MV-4-11 (cell line): Measurements from ENCODE around the gene SCGB1A1.

ENCODE experiments used
- DNase-seq: peaks from one replicate; lab custom pipeline; 2025; lab: John Stamatoyannopoulos, UW

The SCGB1A1 gene

DNA sequence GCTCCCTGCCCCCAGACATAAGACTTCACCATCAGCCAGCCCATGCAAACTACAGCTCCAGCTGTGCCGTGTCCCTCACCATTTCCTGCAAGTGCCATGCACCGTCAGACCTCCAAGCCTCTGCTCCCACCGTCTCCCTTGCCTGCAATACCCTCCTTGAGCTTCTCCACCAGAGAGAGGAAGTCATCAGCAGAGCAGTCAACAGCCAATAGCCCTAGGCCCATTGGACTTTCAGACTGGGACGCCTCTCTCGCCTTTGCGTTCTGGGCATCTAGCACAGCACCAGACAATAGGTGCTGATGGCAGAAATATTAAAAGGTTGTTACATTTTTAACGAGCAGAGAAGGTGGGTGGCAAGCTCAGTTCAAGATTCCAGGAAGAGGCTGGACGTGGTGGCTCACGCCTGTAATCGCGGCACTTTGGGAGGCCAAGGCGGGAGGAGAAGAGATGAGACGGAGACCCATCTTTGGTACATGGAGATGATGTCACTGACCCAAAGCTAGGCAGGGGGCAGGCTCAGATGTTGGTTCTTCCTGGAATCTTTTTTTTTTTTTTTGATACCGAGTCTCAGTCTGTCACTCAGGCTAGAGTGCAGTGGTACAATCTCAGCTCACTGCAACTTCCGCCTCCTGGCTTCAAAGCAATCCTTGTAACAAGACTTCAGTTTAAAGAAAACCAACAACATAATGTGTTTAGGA, 31.9 kb downstream of the SCGB1A1 start:
- DNase-seq: peak; percentile 13

GRCh38 chr11:62451241-62451621, 32.4 kb downstream of the SCGB1A1 start:
- no peak for DNase-seq

DNA sequence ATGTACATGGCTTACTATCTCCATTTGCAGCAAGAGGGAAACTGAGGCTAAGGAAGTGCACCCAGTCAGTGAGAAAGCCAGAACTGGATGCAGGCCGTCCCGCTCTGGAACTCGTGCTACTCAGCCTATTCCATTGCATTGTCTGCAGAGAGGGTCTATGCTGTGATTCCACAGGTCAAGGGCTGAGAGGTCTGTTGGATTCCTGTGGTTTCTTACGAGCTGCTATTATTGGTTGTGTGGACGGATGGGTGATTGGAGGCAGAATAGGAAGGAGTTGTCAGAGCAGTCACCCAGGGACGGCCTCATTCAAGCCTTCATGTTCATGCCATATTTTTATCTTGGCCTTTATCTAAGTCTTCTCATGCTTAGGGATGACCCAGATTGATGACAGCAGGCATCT, 33.4 kb downstream of the SCGB1A1 start:
- no peak for DNase-seq

- no peak for DNase-seq
Observed at GRCh38 chr11:62452839-62453468, 34.1 kb downstream of the SCGB1A1 start.

DNA sequence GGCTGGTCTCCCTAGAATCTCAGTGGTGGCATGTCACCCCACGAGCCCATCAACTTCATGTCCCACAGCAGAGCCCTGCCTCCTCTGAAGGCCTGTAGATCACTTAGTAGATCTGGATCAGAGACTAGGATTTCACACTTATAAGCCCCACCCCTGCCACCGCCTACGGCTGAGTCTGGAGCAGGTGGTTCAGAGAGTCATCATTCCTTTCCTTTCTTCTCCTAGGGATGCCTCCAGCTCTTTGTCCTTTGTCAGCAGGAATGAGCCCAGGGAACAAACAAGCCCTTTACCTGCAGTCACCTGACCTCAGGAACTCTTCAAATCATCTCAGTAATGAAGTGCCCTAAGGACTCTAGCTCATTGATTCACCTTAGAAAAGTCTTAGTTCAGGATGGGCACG, 37.8 kb downstream of the SCGB1A1 start:
- no peak for DNase-seq

DNA sequence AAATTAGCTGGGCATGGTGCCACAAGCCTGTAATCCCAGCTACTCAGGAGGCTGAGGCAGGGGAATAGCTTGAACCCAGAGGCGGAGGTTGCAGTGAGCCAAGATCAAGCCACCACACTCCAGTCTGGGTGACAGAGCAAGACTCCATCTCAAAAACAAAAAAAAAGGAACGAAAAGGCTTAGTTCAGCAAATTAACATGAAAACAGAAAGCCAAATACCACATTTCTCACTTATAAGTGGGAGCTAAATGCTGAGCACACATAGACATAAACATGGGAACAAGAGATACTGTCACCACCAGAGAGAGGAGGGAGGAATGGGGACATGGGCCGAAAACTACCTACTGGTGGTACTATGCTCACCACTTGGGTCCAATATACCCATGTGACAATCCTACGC, 38.6 kb downstream of the SCGB1A1 start:
- no peak for DNase-seq

- DNase-seq: no peak
Observed at GRCh38 chr11:62458212-62459002, 39.6 kb downstream of the SCGB1A1 start.

GRCh38 chr11:62459080-62459479, 40.2 kb downstream of the SCGB1A1 start:
- peak; percentile 21 for DNase-seq

- DNase-seq: no peak
Observed at GRCh38 chr11:62461740-62462507, 43.1 kb downstream of the SCGB1A1 start.

DNA sequence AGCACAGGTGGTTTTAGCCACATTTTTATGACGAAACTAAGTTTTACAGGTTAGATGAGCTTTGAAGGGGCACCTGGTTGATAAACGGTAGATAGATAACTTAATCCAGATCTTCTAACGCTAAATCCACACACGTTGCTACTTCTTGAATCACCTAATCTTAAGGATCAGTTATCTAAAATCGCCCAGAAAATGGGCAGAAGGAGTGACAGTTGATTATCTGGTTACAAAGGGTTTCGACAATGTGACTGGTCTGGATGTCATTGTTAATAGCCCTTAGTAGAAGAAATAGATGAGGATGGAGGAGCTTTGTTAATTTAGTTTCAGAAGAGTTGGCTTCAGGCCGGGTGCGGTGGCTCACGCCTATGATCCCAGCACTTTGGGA, 43.7 kb downstream of the SCGB1A1 start:
- no peak for DNase-seq

- DNase-seq: peak; percentile 43
Observed at GRCh38 chr11:62463121-62463542, 44.3 kb downstream of the SCGB1A1 start.

DNA sequence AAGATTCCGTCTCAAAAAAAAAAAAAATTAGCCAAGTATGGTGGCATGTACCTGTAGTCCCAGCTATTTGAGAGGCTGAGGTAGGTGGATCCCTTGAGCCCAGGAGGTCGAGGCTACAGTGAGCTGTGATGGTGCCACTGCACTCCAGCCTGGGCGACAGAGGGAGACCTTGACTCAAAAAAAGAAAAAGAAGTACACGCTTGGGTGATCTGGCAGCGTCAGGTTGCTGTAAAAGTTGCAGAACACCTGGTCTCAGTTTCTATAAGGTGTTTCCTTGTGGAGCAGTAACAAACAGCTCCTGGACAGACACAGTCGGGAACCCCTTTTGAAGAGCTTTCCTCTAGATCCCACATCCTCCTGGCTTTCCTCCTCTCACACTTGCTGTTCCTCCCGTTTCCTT, 45.8 kb downstream of the SCGB1A1 start:
- no peak for DNase-seq

GRCh38 chr11:62466444-62466843, 47.6 kb downstream of the SCGB1A1 start:
- no peak for DNase-seq

DNA sequence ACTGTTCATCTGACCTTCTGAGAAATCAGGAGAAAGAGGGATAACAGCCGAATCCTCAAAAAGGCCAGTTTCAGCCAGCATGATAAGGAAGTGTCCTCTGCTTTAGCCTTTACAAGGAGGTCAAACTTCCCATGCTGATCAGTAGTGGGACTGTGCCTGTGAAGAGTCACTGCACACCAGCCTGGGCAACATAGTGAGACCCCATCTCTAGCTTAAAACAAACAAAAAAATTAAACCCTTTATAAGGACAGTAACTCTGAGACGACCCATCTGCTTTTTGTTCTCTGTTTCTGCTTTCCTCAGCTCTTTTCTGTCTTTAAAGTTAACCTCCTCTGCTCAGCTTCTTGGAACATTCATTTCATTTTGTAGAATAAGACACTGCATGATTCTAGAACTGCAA, 49.7 kb downstream of the SCGB1A1 start:
- DNase-seq: no peak

DNA sequence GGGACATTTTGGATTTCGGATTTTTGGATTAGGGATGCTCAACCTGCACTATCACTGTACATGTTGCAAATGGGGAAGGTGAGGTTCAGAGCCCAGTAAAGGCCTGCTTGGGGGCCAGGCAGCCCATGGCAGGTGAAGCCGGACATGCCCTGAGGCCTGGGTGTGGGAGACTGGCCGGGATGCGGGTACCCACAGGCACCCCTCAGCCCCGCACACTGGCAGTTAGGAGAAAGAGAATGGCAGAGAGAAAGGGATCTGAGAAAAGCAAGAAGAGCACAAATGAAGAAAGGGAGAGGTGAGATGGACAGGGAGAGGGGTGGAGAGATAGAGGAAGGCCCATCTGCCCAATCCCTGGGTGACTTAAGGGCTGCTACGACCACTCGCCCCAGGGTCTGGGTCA, 52.8 kb downstream of the SCGB1A1 start:
- no peak for DNase-seq

DNA sequence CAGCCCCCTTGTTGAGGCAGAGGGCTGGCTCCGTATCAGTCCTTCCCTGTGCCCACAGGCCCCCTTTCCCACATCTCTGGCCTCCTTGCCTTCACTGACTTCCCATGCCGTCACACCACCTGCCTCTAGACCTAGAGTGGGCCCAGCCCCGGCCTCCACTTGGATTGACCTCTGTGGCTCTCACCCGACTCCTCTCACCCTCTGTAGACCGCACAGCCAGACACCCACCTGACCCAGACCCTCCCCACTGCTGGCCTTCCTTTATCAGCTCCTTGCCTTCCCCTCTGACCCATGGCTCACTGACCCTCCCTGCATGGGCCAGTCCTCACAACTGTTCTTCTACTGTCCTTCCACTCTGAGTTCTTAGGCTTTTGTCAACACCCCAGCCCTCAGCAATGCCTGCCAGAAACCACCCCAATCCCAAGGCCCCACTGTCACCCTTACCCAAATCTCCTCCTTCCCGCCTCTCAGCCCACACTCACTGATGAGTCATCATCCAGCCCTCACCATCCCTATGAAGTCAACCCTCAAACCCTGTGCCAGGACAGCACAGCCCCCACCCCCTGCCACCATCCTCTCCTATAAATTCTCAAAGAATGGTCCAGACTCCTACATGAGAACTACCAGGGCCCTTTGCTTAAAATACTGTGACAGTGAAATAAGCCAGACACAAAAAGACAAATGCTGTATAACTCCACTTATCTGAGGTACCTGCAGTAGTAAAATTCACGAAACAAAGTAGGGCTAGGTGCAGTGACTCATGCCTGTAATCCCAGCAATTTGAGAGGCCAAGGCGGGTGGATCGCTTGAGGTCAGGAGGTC, 53.4 kb downstream of the SCGB1A1 start:
- peak; percentile 58 for DNase-seq
